Activated naive CD4-positive, alpha-beta T cell treated with anti-CD3 and anti-CD28 coated beads, Interleukin-2, amount 50 U/mL, for 24 hours (primary cell): ENCODE results near the gene DNAAF1.
"Not testable (repeated sequence)": the region's sequence is repeated elsewhere in the genome, so short reads cannot be mapped to it uniquely, and the experiment has no call there.

Experiments used
- H3K27ac Mint-ChIP-seq: one replicate; pipeline ENCODE4 v1.8.0; 2021; ENCODE audit warnings: mild to moderate bottlenecking, mixed read lengths
- H3K27me3 Mint-ChIP-seq: one replicate; pipeline ENCODE4 v1.8.0; 2021; ENCODE audit warnings: mixed read lengths
- H3K36me3 Mint-ChIP-seq: one replicate; pipeline ENCODE4 v1.8.0; 2021; ENCODE audit warnings: mixed read lengths
- H3K4me1 Mint-ChIP-seq: one replicate; pipeline ENCODE4 v1.8.0; 2021; ENCODE audit warnings: mixed read lengths
- H3K4me3 Mint-ChIP-seq: one replicate; pipeline ENCODE4 v1.8.0; 2021; ENCODE audit warnings: mild to moderate bottlenecking, mixed read lengths
- H3K9me3 Mint-ChIP-seq: one replicate; pipeline ENCODE4 v1.8.0; 2021; ENCODE audit warnings: mixed read lengths

The DNAAF1 gene

DNA sequence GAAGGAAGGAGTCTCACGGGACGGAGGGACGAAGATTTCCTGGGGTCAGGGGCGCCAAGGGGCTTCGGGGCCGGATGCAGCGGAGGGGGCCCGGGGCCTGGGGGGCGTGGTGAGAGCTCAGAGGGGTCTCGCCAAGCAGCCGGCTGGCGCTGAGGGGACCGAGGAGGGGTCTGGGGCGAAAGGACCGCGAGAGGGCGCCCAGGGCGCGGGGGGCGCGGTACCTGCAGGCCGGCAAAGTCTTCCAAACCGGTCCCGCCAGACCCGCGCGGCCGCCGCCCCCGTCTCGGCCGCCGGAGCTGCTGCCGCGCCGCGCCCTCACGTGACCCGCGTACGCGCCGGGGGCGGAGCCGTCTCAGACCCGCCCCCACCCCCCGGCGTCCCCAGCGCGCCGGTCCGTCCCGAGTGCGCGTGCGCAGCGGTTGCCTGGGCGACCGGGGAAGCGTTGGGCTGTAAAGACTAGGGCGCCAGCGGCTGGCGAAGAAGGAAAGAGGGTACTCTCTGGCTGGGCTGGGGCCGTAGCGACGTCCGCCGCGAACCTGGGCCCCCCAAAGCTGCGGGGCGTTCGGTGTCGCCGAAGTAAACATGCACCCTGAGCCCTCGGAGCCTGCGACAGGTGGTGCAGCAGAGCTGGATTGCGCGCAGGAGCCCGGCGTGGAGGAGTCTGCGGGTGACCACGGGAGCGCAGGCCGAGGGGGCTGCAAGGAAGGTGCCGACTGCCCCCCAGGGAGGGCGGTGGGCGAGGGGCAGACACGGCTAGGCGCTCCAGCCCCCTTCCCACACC is at the start of gene DNAAF1, which contains the start of gene HSDL1:
Gene DNAAF1, plus strand, starts transcription at position 450 of the 781 bp plus-strand sequence. Its CDS starts 133 bp downstream, at position 583.
Gene HSDL1, minus strand, starts transcription at position 319 of the 781 bp plus-strand sequence. CDS start 13,856 bp downstream, outside the sequence.
- Mint-ChIP-seq H3K4me1 (peaks cover 26% of the 10 kb centered on the region), H3K4me3 (peak within 1 kb of the TSS; percentile 96), H3K27me3 (no peaks in the 10 kb centered on the region), H3K36me3 (no peaks in the 10 kb centered on the region), H3K27ac (peak within 1 kb of the TSS; percentile 84), H3K9me3 (no peaks in the 10 kb centered on the region)

DNA sequence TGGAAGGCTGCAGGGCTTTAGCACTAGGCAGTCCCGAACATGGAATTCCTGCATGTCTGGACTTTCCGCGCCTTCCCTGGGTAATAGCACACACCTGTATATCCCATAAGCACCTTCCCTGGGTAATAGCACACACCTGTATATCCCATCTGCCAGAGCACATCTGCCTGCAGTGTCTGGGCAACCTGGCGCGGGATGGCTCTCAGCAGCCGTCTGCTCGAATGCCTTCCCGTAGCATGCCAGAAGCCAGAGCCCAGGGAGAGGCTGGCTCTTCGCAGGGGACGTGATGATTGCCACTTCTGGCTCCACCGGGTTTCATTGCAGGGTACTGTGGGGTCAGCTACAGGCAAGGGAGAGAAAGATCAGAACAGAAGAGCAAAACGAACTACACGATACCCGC is 49.6 kb upstream of the DNAAF1 start:
- Mint-ChIP-seq H3K4me1 (peaks cover 15% of the 10 kb centered on the region), H3K27me3 (no peaks in the 10 kb centered on the region), H3K36me3 (peaks cover 20% of the 10 kb centered on the region), H3K4me3 (no peak overlapping the region), H3K9me3 (no peaks in the 10 kb centered on the region), H3K27ac (no peak overlapping the region)

DNA sequence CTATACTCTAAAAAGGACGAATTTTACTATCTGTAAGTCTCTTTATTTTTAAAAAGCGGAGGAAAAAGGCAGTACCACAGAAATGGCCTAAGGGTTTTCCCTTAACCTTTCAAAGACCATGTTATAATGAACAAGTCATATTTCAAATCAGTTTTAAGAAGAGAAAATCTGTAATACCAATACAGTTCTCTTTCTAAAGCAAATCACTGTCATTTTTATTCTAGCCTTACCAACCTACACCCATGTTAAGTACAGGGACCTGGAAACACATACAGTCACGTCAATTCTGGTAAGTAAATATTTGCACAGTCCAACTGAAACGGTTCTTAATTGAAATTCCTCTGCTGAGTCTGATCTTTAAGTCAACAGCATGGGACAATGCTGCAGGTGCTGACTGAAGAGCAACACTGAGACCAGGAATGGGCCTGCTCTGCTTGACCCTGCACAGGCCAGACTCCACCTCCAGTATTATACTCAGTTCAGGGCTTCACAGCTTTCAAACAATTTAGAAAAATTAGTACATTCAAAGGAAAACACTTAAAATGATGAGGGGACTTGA is 48.6 kb upstream of the DNAAF1 start:
- Mint-ChIP-seq H3K4me3 (no peak overlapping the region), H3K27me3 (no peaks in the 10 kb centered on the region), H3K36me3 (peaks cover 16% of the 10 kb centered on the region), H3K9me3 (no peaks in the 10 kb centered on the region), H3K27ac (no peak overlapping the region), H3K4me1 (peaks cover 20% of the 10 kb centered on the region)

DNA sequence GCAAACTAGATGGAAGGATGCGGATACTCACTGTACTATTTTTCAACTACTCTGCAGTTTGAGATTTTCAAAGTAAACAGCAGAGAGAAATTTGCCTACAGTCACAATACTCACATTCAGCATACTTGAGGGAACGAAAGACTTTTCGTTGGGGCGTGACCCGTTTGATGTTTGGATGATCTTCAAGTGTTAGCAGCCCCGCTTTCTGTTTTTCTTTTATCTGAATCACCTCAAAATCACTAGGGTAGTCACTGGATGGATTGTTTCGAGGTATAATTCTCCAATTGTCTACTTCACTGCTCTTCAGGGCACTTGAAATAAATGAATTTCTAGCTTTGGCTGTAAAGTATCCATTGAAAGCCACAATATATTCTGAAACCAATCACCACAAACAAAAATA is 46.2 kb upstream of the DNAAF1 start:
- Mint-ChIP-seq H3K36me3 (peaks cover 10% of the 10 kb centered on the region), H3K4me1 (peaks cover 43% of the 10 kb centered on the region), H3K27me3 (no peaks in the 10 kb centered on the region), H3K4me3 (no peak overlapping the region), H3K27ac (no peak overlapping the region), H3K9me3 (no peaks in the 10 kb centered on the region)

DNA sequence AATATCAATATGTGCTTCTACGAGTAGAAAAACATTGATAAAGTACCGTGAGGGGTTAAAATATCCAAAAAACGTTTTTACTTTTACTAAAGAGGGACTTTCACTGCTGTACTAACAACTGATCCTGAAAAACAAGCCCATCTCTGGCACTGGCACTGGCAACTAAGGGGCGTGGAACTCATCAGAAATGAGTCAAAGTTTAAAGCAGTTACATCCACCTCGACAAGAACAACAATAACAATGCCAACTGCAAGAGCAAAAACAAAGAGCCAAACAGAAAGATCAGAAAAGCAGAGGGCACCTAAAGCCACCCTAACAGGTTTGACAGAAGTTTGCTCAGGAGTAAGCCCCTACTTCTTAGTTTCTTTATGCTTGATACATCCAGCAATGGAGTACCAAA is 41.4 kb upstream of the DNAAF1 start:
- no peak overlapping the region for H3K4me3 Mint-ChIP-seq
- H3K27me3 Mint-ChIP-seq: no peaks in the 10 kb centered on the region

DNA sequence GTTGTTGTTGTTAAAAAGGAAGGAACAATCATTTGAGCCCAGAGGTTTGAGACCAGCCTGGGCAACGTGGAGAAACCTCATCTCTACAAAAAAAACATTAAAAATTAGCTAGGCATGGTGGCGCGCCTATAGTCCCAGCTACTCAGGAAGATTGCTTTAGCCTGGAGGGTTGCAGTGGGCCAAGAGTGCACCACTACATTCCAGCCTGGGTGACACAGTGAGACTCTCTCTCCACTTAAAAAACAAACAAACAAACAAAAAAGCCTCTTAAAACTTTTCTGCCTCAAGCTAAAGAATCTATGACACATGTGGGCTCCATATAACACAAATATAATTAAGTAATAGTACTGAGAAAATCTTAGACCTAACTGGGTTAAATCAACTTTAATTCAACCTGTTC is 40.9 kb upstream of the DNAAF1 start:
- Mint-ChIP-seq H3K9me3 (no peaks in the 10 kb centered on the region), H3K4me1 (peaks cover 76% of the 10 kb centered on the region), H3K27ac (peak overlapping the region; percentile 23), H3K27me3 (no peaks in the 10 kb centered on the region), H3K36me3 (peaks cover 4% of the 10 kb centered on the region), H3K4me3 (no peak overlapping the region)

More for the DNA sequence above, 41.4 kb upstream of the DNAAF1 start:
- Mint-ChIP-seq H3K9me3 (no peaks in the 10 kb centered on the region), H3K4me1 (peaks cover 76% of the 10 kb centered on the region), H3K27ac (no peak overlapping the region), H3K36me3 (peaks cover 6% of the 10 kb centered on the region)

DNA sequence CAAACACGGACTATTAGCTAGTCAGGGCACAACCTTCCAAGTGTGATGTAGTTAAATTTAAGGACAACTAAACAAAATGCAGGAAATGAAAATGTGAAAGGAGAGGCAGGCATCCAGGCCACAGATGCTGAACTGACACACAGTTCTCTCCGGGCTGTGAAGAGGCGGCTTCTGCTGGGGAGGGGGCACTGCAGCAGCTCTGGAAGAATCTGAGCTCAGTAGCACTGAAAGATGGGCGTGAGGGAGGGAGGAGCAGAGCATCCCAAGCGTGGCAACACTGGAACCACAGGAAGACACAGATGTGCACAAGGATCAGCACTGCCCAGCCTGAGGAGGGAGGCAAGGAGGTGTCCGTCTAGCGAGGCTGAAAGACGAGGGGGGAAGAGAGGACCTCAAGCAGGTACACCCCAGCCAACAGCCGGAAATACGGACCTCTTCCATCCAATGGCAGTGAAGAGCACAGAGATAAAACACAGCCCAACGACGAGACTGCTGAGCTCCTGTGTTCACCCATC is 39.8 kb upstream of the DNAAF1 start:
- H3K4me3 Mint-ChIP-seq: peak overlapping the region; percentile 16
- peak overlapping the region; percentile 77 for H3K27ac Mint-ChIP-seq
- no peaks in the 10 kb centered on the region for H3K27me3 Mint-ChIP-seq
- peaks cover 4% of the 10 kb centered on the region for H3K36me3 Mint-ChIP-seq
- peaks cover 78% of the 10 kb centered on the region for H3K4me1 Mint-ChIP-seq
- H3K9me3 Mint-ChIP-seq: no peaks in the 10 kb centered on the region

DNA sequence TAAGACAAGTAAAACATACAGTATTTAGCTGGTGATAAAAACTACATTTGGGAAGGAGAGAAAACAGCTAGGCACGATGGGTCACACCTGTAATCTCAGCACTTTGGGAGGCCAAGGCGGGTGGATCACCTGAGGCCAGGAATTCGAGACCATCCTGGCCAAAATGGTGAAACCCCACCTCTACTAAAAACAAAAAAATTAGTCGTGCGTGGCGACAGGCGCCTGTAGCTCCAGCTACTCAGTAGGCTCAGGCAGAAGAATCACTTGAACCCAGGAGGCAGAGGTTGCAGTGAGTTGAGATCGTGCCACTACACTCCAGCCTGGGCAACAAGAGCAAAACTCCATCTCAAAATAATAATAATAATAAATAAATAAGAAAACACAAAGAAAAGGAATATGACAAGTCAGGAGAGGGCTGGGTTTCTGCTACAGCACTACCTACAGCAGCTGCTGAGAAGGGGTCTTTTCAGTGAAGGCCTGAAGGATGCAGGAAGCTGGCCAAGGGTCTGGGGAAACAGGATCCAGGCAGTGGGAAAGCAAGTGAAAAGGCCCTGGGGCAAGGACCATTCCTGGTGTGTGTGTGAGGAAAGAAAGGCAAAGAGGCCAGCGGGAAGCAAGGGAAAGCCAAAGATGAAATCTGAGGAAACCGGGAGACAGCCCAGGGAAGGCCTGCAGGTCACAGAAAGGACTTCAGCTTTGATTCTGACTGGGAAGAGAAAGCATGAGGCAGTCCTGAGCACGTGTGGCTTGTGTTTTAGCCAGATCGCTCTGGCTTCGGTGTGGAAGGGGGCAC is 39.0 kb upstream of the DNAAF1 start:
- H3K9me3 Mint-ChIP-seq: no peaks in the 10 kb centered on the region
- peak overlapping the region; percentile 52 for H3K27ac Mint-ChIP-seq
- H3K4me3 Mint-ChIP-seq: no peak overlapping the region
- peaks cover 85% of the 10 kb centered on the region for H3K4me1 Mint-ChIP-seq
- no peaks in the 10 kb centered on the region for H3K27me3 Mint-ChIP-seq
- peaks cover 4% of the 10 kb centered on the region for H3K36me3 Mint-ChIP-seq

DNA sequence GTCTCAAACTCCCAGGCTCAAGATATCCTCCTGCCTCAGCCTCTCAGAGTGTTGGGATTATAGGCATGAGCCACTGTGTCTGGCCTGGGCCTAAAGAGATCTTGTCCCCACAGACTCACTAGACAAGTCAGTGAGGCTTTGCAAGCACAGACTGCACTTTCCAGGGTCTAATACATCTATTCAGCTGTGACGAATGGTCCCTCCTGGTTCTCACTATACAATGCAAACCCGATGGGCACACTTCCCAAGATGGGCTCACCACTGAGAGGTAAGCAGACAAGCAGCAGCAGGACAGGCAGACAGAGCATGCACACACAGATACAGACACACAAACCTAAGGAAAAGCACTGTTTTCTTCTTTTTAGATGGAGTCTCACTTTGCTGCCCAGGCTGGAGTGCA is 37.2 kb upstream of the DNAAF1 start:
- no peak overlapping the region for H3K27ac Mint-ChIP-seq
- H3K9me3 Mint-ChIP-seq: no peaks in the 10 kb centered on the region
- H3K27me3 Mint-ChIP-seq: no peaks in the 10 kb centered on the region
- peaks cover 4% of the 10 kb centered on the region for H3K36me3 Mint-ChIP-seq
- no peak overlapping the region for H3K4me3 Mint-ChIP-seq
- peaks cover 78% of the 10 kb centered on the region for H3K4me1 Mint-ChIP-seq

DNA sequence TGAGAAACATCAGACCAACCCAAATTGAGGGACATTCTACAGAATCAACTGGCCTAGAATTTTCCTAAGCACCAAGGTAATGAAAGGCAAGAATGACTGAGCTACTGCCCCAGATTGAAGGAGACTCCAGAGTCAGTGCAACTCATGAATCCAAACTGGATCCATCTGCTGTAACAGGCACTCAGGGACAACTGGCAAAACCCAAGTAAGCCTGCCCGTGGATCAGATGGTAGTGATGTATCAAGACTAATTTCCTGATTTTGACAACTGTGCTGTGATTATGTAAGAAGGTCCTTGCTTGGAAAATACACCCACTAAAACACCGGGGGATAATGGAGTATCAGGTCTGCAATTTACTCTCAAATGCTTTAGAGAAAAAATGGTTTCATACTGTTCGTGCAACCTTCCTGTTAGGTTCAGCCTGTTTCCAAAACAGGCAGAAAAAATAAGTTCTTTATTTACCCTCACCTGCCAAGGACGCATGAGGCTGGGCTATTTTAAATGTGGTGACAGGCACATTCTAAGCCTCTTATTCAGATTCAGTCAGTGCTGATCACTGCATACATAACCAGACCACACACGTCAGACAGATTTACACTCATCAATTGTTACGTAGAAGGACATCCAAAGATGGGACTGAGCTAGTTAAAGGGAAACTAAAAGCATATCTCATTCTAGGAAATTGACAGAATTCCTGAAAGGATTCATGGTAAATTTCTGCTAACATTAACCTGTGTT is 35.3 kb upstream of the DNAAF1 start:
- peak overlapping the region; percentile 46 for H3K27ac Mint-ChIP-seq
- H3K36me3 Mint-ChIP-seq: peaks cover 4% of the 10 kb centered on the region
- H3K9me3 Mint-ChIP-seq: no peaks in the 10 kb centered on the region
- H3K27me3 Mint-ChIP-seq: no peaks in the 10 kb centered on the region
- H3K4me3 Mint-ChIP-seq: no peak overlapping the region
- peaks cover 73% of the 10 kb centered on the region for H3K4me1 Mint-ChIP-seq

DNA sequence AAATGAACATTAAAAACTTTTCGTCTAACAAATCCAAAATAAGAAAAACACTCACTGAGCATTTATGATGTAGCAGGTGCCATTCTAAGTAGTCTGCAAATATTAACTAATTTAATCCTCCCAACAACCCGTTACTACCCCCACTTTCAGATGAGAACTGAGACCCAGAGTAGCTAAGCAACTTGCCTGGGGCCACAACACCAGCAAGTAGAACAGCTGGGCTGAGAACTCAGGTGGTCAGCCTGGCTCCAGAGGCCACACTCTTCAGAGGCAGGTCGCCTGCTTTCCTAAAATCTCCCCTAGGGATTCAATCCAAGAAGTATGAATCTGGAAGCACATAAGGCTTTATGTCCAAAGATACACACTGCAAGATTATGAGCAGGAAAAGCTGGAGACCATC is 34.6 kb upstream of the DNAAF1 start:
- H3K27ac Mint-ChIP-seq: no peak overlapping the region
- no peaks in the 10 kb centered on the region for H3K9me3 Mint-ChIP-seq
- no peaks in the 10 kb centered on the region for H3K27me3 Mint-ChIP-seq
- peaks cover 4% of the 10 kb centered on the region for H3K36me3 Mint-ChIP-seq
- H3K4me3 Mint-ChIP-seq: no peak overlapping the region
- peaks cover 75% of the 10 kb centered on the region for H3K4me1 Mint-ChIP-seq

DNA sequence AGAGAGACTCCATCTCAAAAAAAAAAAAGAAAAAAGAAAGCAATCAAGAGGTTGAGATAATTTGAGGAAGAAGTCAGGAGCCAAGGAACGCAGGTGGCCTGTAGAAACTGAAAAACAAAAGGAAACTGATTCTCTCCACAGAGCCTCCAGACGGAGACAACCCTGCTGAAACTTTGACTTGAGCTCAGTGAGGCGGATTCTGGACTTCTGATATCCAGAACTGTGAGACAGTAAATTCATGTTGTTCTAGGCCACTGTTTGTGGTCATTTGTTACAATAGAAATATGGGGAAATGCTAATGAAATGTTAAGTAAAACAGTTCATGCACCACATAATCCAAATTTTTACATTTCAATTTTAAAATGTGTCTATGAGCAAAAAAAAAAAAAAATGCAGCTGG is 33.6 kb upstream of the DNAAF1 start:
- Mint-ChIP-seq H3K4me3 (no peak overlapping the region), H3K4me1 (peaks cover 73% of the 10 kb centered on the region), H3K27me3 (no peaks in the 10 kb centered on the region), H3K27ac (no peak overlapping the region), H3K36me3 (peaks cover 4% of the 10 kb centered on the region), H3K9me3 (no peaks in the 10 kb centered on the region)

DNA sequence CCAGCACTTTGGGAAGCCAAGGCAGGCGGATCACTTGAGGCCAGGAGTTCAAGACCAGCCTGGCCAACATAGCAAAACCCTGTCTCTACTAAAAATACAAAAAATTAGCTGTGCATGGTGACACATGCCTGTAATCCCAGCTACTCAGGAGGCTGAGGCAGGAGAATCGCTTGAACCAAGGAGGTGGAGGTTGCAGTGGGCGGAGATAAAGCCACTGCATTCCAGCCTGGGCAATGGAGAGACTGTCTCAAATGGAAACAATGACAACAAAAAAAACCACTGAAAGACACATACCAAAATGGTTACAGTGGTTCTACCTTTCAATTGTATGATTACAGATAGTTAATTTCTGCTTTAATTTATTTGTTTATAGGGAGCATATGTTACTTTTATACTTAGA is 33.2 kb upstream of the DNAAF1 start:
- peaks cover 68% of the 10 kb centered on the region for H3K4me1 Mint-ChIP-seq
- H3K36me3 Mint-ChIP-seq, H3K27ac Mint-ChIP-seq, H3K4me3 Mint-ChIP-seq, H3K27me3 Mint-ChIP-seq, H3K9me3 Mint-ChIP-seq: not testable (repeated sequence)

DNA sequence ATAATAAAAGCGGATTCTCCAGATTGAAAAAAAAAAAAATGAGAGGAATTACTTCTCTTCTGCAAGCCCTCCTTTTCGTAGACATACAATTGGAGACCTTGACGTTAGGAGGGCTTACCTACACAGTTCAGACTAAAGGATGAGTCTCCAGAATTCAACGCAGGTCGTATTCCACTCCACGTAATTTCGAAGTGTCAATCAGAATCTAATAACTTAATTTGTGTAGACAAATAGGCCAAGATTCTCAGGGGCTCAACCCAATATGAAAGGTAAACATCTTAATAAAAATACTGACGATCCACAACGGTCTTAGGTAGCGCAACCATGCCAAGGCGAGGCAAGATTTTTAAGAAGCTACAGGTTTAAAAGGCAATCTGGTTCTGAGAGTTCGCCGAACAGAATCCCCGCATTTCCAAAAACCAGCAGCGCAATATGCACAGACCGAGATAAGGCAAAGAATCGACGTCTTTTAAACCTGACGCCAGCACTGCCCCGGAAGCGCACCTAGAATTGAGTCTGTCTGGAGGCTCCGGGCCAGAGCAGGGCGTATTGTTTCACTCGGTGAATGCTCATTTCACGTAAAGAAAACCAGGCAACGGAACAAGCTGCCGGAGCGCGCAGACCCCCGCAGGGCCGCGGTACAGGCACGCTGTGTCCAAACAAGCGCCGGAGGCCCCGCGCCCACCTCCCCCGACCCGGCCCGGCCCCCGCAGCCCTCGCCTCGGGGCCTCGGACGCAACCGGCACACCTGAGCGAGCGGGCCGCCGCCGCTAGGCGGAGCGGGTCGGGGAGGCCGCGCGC is 29.0 kb upstream of the DNAAF1 start:
- no peaks in the 10 kb centered on the region for H3K36me3 Mint-ChIP-seq
- H3K27me3 Mint-ChIP-seq: no peaks in the 10 kb centered on the region
- peak overlapping the region; percentile 95 for H3K4me3 Mint-ChIP-seq
- H3K9me3 Mint-ChIP-seq: no peaks in the 10 kb centered on the region
- peak overlapping the region; percentile 96 for H3K27ac Mint-ChIP-seq
- H3K4me1 Mint-ChIP-seq: peaks cover 39% of the 10 kb centered on the region
